Measurements from ENCODE around the gene CDC42EP2.

The CDC42EP2 gene

GRCh38 chr11:65314501-65315203 is at the start of gene CDC42EP2:
CDC42EP2 (plus strand) TSS chr11:65314866; CDS start chr11:65320899, 6,033 bp downstream.
- no peak for DNase-seq

GRCh38 chr11:65266210-65266609 is 48.5 kb upstream of the CDC42EP2 start:
- no peak for DNase-seq

GRCh38 chr11:65274735-65275682 is 39.7 kb upstream of the CDC42EP2 start:
- no peak for DNase-seq

GRCh38 chr11:65275906-65276305 is 38.8 kb upstream of the CDC42EP2 start:
- DNase-seq: no peak

- DNase-seq: no peak
Measured at GRCh38 chr11:65277631-65278277, 36.9 kb upstream of the CDC42EP2 start.

GRCh38 chr11:65278356-65278755 is 36.3 kb upstream of the CDC42EP2 start:
- no peak for DNase-seq

- DNase-seq: no peak
Measured at GRCh38 chr11:65279279-65279678, 35.4 kb upstream of the CDC42EP2 start.

- no peak for DNase-seq
Measured at GRCh38 chr11:65279741-65280440, 34.8 kb upstream of the CDC42EP2 start.

- no peak for DNase-seq
Measured at GRCh38 chr11:65280646-65281045, 34.0 kb upstream of the CDC42EP2 start.

- DNase-seq: no peak
Measured at GRCh38 chr11:65286686-65287085, 28.0 kb upstream of the CDC42EP2 start.

GRCh38 chr11:65287601-65288000 is 27.1 kb upstream of the CDC42EP2 start:
- DNase-seq: no peak

- DNase-seq: no peak
Measured at GRCh38 chr11:65288706-65289536, 25.7 kb upstream of the CDC42EP2 start.

GRCh38 chr11:65290448-65291165 is 24.1 kb upstream of the CDC42EP2 start:
- no peak for DNase-seq

GRCh38 chr11:65291613-65292012 is 23.1 kb upstream of the CDC42EP2 start:
- no peak for DNase-seq

- DNase-seq: no peak
Measured at GRCh38 chr11:65292890-65293289, 21.8 kb upstream of the CDC42EP2 start.

- no peak for DNase-seq
Measured at GRCh38 chr11:65293909-65294381, 20.7 kb upstream of the CDC42EP2 start.

- no peak for DNase-seq
Measured at GRCh38 chr11:65295001-65295400, 19.7 kb upstream of the CDC42EP2 start.

GRCh38 chr11:65295571-65296341 is 18.9 kb upstream of the CDC42EP2 start:
- DNase-seq: no peak

- DNase-seq: no peak
Measured at GRCh38 chr11:65297026-65297672, 17.5 kb upstream of the CDC42EP2 start.

GRCh38 chr11:65298131-65298535 is 16.5 kb upstream of the CDC42EP2 start:
- no peak for DNase-seq
